Mesenchymal stem cell (in vitro differentiated cells and primary cell): ENCODE measurements around the gene CHKA.
A peak's percentile ranks its signal among the peaks of the same experiment; 100 is the strongest.

Source experiments
- DNase-seq: peaks from one replicate; pipeline ENCODE4 v3.0.0-alpha.2; 2013
- H2AFZ ChIP-seq: one replicate; pipeline ENCODE4 v1.6.1; 2013; ENCODE audit warnings: low read depth, mild to moderate bottlenecking, control low read depth, inconsistent platforms, low read length, moderate library complexity
- H2AK5ac ChIP-seq: 2 replicates; pipeline ENCODE4 v1.6.1; 2013; ENCODE audit warnings: low read length, moderate library complexity, mild to moderate bottlenecking, inconsistent platforms; ENCODE audit not compliant: severe bottlenecking
- H2BK120ac ChIP-seq: one replicate; pipeline ENCODE4 v1.6.1; 2013; ENCODE audit warnings: low read depth, mild to moderate bottlenecking, inconsistent platforms, low read length, moderate library complexity
- H2BK12ac ChIP-seq, 2 experiments: one replicate each; pipeline ENCODE4 v1.6.1; 2013; ENCODE audit warnings: inconsistent platforms in 2 of 2, low read length in 2 of 2, mild to moderate bottlenecking in 2 of 2, moderate library complexity in 2 of 2, control low read depth in 1 of 2
- H2BK15ac ChIP-seq: one replicate; pipeline ENCODE4 v1.6.1; 2013; ENCODE audit warnings: mild to moderate bottlenecking, low read depth, inconsistent platforms; ENCODE audit not compliant: poor library complexity, severe bottlenecking
- H2BK5ac ChIP-seq: 2 replicates; pipeline ENCODE4 v1.6.1; 2013; ENCODE audit warnings: low read depth, mild to moderate bottlenecking, low read length, control low read depth, inconsistent platforms; ENCODE audit not compliant: poor library complexity, severe bottlenecking
- H3K14ac ChIP-seq, 2 experiments: one replicate each; pipeline ENCODE4 v1.6.1; 2013; ENCODE audit warnings: inconsistent platforms in 2 of 2, low read length in 2 of 2, control low read depth in 1 of 2, mild to moderate bottlenecking in 1 of 2, moderate library complexity in 1 of 2
- H3K18ac ChIP-seq, 2 experiments: one replicate each; pipeline ENCODE4 v1.6.1; 2013; ENCODE audit warnings: inconsistent platforms in 2 of 2, low read length in 2 of 2, control low read depth in 1 of 2, low read depth in 1 of 2, mild to moderate bottlenecking in 1 of 2
- H3K23ac ChIP-seq, 2 experiments: one replicate each; pipeline ENCODE4 v1.6.1; 2013; ENCODE audit warnings: inconsistent platforms in 2 of 2, low read length in 2 of 2, mild to moderate bottlenecking in 2 of 2, moderate library complexity in 2 of 2, control low read depth in 1 of 2
- H3K27ac ChIP-seq: 2 replicates; pipeline ENCODE4 v1.5.1; 2013; ENCODE audit warnings: mild to moderate bottlenecking, moderate library complexity, low read length, control low read depth, inconsistent platforms; ENCODE audit not compliant: poor library complexity, severe bottlenecking
- H3K27me3 ChIP-seq, 2 experiments: 2 replicates each; pipeline versions ENCODE4 v1.6.1 to v1.7.0; 2013; ENCODE audit warnings: low read length in 2 of 2, mild to moderate bottlenecking in 2 of 2, moderate library complexity in 2 of 2, control low read depth in 1 of 2, inconsistent platforms in 1 of 2; ENCODE audit not compliant: control insufficient read depth in 1 of 2, insufficient read depth in 1 of 2
- H3K36me3 ChIP-seq, 2 experiments: 2 replicates each; pipeline versions ENCODE4 v1.6.1 to v1.7.0; 2013; ENCODE audit warnings: low read length in 2 of 2, control low read depth in 1 of 2, inconsistent platforms in 1 of 2, low read depth in 1 of 2, mild to moderate bottlenecking in 1 of 2; ENCODE audit not compliant: insufficient read depth in 2 of 2, control insufficient read depth in 1 of 2
- H3K4ac ChIP-seq, 2 experiments: one replicate each; pipeline ENCODE4 v1.6.1; 2013; ENCODE audit warnings: inconsistent platforms in 2 of 2, low read length in 2 of 2, mild to moderate bottlenecking in 2 of 2, moderate library complexity in 2 of 2, control low read depth in 1 of 2, low read depth in 1 of 2
- H3K4me1 ChIP-seq: 2 replicates; pipeline ENCODE4 v1.6.1; 2013; ENCODE audit warnings: low read depth, low read length, control low read depth; ENCODE audit not compliant: control insufficient read depth, insufficient read depth
- H3K4me2 ChIP-seq: 2 replicates; pipeline ENCODE4 v1.6.1; 2013; ENCODE audit warnings: low read length, mild to moderate bottlenecking, inconsistent platforms; ENCODE audit not compliant: poor library complexity, severe bottlenecking
- H3K4me3 ChIP-seq, 2 experiments: 2 replicates each; pipeline versions ENCODE4 v1.5.1 to v1.7.0; 2013; ENCODE audit warnings: low read length in 2 of 2, mild to moderate bottlenecking in 2 of 2, control low read depth in 1 of 2, low read depth in 1 of 2; ENCODE audit not compliant: insufficient read depth in 1 of 2
- H3K79me1 ChIP-seq: replicated peaks from 2 replicates; pipeline ENCODE4 v1.6.1; 2013; ENCODE audit warnings: mild to moderate bottlenecking, control low read depth, low read length, inconsistent platforms; ENCODE audit not compliant: poor library complexity, severe bottlenecking
- H3K9ac ChIP-seq: 2 replicates; pipeline ENCODE4 v1.7.0; 2013; ENCODE audit warnings: mild to moderate bottlenecking, low read length, moderate library complexity
- H3K9me3 ChIP-seq: 2 replicates; pipeline ENCODE4 v1.7.0; 2013; ENCODE audit warnings: mild to moderate bottlenecking, low read length; ENCODE audit not compliant: control insufficient read depth
- H4K8ac ChIP-seq: one replicate; pipeline ENCODE4 v1.6.1; 2013; ENCODE audit warnings: inconsistent platforms, mild to moderate bottlenecking, low read length, moderate library complexity
- H4K91ac ChIP-seq: one replicate; pipeline ENCODE4 v1.6.1; 2013; ENCODE audit warnings: mild to moderate bottlenecking, low read length, inconsistent platforms
- WGBS: methylation state at CpG from one replicate; pipeline ENCODE4 v1.1.7; 2013; ENCODE audit warnings: mixed read lengths; 5-methylcytosine and 5-hydroxymethylcytosine counted together

CHKA gene

DNA sequence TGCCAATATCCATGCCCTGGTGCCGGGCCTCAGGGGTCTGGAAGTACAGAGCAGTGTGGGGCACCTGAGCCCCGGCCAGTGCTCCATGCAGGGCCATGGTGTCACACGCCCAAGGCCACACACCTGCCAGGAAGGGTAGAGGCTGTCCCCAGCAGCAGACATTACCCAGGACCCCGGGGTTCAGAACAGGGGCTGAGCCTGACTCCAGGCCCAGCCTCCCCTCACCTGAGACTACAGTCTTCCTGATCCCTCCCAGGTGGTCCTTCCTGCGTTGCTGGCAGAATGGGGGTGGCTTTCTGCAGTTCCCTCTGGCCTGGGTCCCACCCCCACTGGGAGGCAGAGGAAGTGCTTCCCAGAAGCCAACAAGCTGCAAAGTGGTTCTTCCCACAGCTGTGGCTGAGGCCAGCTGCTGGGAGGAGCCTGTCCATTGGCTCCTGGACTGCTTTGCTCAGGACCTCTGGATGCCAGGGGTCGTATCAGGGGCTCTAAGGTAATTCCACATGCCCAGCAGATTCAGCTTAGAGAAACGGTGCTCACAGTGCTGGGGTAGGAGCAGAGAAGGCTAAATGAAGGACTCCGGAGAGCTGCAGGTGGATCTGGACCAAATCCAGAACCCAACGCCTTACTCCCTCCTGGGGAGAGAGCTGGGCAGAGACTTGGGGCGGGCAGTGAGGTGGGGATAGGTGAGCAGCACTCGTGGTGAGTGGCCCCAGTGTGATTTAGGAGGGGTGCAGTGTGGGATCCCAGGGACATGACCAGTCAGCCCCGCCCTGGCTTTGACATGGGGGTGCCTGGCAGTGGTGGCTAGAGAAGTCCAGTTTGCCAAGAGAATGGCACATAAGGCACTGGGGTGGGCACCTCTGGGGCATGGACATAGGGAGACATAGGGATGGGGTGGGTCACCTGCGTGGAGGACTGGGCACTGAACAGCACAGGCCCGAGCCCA, 69.7 kb downstream of the CHKA start:
- Histone ChIP-seq H4K8ac (no peak overlapping the region), H3K23ac (no peak overlapping the region), H3K27me3 (no peaks in the 10 kb centered on the region), H3K36me3 (peaks cover 67 to 70% of the 10 kb centered on the region in 2 experiments), H3K9ac (no peak overlapping the region), H3K79me1 (peaks cover 11% of the 10 kb centered on the region), H2AK5ac (peak overlapping the region; percentile 1), H2BK12ac (no peak overlapping the region), H2BK5ac (no peak overlapping the region), H3K4me1 (peaks cover 52% of the 10 kb centered on the region), H4K91ac (no peak overlapping the region), H2AFZ (no peak overlapping the region), H3K27ac (no peak overlapping the region), H3K4me3 (no peak overlapping the region), H3K14ac (no peak overlapping the region), H3K18ac (no peak overlapping the region), H3K9me3 (no peaks in the 10 kb centered on the region), H3K4ac (no peak overlapping the region), H3K4me2 (no peak overlapping the region), H2BK120ac (no peak overlapping the region), H2BK15ac (no peak overlapping the region)
- WGBS = 91% methylated on average over 14 of the region's 14 CpGs
- DNase-seq = no peak

DNA sequence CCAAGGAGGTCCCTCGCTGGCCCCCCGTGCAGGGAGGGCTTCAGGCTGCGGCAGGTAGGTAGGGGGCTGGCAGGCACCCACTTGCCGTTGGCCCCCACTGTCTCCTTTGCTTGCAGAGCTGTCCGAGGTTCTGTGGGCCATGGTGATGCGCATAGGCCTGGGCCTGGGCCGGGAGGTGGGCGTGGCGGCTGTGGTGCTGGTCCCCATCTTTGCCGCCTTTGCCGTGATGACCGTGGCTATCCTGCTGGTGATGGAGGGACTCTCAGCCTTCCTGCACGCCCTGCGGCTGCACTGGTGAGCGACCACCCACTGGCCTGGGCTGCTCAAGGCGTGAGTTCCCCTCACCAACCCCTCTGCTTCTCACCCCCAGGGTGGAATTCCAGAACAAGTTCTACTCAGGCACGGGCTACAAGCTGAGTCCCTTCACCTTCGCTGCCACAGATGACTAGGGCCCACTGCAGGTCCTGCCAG, 70.8 kb downstream of the CHKA start:
- Histone ChIP-seq H3K9me3 (no peaks in the 10 kb centered on the region), H3K4ac (no peak overlapping the region), H2AFZ (no peak overlapping the region), H4K8ac (no peak overlapping the region), H2AK5ac (no peak overlapping the region), H3K18ac (no peak overlapping the region), H3K27ac (no peak overlapping the region), H2BK15ac (no peak overlapping the region), H3K4me2 (no peak overlapping the region), H2BK12ac (no peak overlapping the region), H3K4me1 (peaks cover 52% of the 10 kb centered on the region), H2BK5ac (no peak overlapping the region), H3K23ac (no peak overlapping the region), H3K36me3 (peaks cover 76 to 79% of the 10 kb centered on the region in 2 experiments), H3K9ac (no peak overlapping the region), H3K4me3 (no peak overlapping the region), H3K27me3 (no peaks in the 10 kb centered on the region), H2BK120ac (no peak overlapping the region), H3K79me1 (peaks cover 14% of the 10 kb centered on the region), H4K91ac (no peak overlapping the region), H3K14ac (no peak overlapping the region)
- WGBS = 96% methylated on average over 18 of the region's 18 CpGs
- no peak for DNase-seq

DNA sequence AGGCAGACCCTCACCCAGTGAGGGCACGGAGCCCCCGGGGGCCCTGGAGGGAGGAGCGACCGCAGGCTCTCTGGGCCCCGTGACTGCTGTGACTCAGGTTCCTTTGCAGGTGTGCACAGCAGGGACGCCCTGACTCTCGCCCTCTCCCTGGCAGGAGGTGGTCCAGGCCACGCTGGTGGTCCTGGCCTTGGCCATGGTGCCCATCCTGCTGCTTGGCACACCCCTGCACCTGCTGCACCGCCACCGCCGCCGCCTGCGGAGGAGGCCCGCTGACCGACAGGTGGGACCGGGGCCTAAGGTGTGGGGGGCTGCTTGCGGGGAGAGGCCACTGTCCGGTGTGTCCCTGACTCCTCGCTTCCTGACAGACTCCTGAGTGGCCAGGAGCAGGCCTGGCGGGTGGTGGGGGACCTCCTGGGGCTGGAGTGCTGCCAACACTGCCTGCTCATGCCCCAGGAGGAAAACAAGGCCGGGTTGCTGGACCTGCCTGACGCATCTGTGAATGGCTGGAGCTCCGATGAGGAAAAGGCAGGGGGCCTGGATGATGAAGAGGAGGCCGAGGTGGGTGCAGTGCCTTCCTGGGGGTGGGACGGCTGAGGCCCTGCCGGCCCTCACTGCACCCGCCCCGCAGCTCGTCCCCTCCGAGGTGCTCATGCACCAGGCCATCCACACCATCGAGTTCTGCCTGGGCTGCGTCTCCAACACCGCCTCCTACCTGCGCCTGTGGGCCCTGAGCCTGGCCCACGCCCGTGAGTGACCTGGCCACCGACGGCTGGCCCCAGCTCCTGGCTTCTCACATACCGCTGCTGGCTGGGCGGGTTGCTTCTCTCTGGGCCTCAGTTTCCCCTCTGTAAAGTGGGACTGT, 71.4 kb downstream of the CHKA start:
- Histone ChIP-seq H4K8ac (peak overlapping the region; percentile 28), H2BK15ac (no peak overlapping the region), H2AFZ (no peak overlapping the region), H3K18ac (no peak overlapping the region), H3K9me3 (no peaks in the 10 kb centered on the region), H3K27me3 (no peaks in the 10 kb centered on the region), H3K9ac (no peak overlapping the region), H3K79me1 (peaks cover 17% of the 10 kb centered on the region), H3K4me1 (peaks cover 57% of the 10 kb centered on the region), H2AK5ac (no peak overlapping the region), H3K14ac (no peak overlapping the region), H3K36me3 (peaks cover 82 to 85% of the 10 kb centered on the region in 2 experiments), H3K4ac (no peak overlapping the region), H3K4me2 (no peak overlapping the region), H2BK120ac (no peak overlapping the region), H2BK5ac (no peak overlapping the region), H3K4me3 (no peak overlapping the region), H2BK12ac (no peak overlapping the region), H3K27ac (no peak overlapping the region), H3K23ac (no peak overlapping the region), H4K91ac (no peak overlapping the region)
- no peak for DNase-seq
- 94% methylated on average over 40 of the region's 40 CpGs for WGBS
